ENCODE data around the gene DNAH10. TPM values are rescaled to one million over a fixed set of nuclear protein-coding genes. Genes with fewer than 3 reads are reported as not detected.

DNAH10 gene
- total and polyA plus RNA-seq, 2 experiments from 2014 or later: 0.77 to 1.0 TPM

- peaks cover 39% of the 10 kb centered on the region for H3K36me3 ChIP-seq
- H3K27me3 ChIP-seq: no peaks in the 10 kb centered on the region
- no peak overlapping the region for H3K4me3 ChIP-seq
- H3K9me3 ChIP-seq (ENCODE audit: low read depth): no peaks in the 10 kb centered on the region
- H3K4me1 ChIP-seq (ENCODE audit: low read depth): peaks cover 13% of the 10 kb centered on the region
- H3K27ac ChIP-seq: peak overlapping the region; percentile 66
- DNase-seq (ENCODE audit: low read depth in 1 of 2, low spot score in 1 of 2): no peak
- no peak for TF ChIP-seq CTCF (IDR thresholded peaks at IDR 0.05; ENCODE audit: low read depth, low read length)
These were observed 27.8 kb upstream of the DNAH10 start for GRCh38 chr12:123734268-123734667.

- Histone ChIP-seq H3K4me3 (no peak overlapping the region), H3K36me3 (peaks cover 35% of the 10 kb centered on the region), H3K4me1 (ENCODE audit: low read depth) (no peaks in the 10 kb centered on the region), H3K27me3 (no peaks in the 10 kb centered on the region), H3K9me3 (ENCODE audit: low read depth) (no peaks in the 10 kb centered on the region), H3K27ac (no peak overlapping the region)
- DNase-seq (ENCODE audit: low read depth in 1 of 2, low spot score in 1 of 2): no peak
- no peak for TF ChIP-seq CTCF (IDR thresholded peaks at IDR 0.05; ENCODE audit: low read depth, low read length)
These were observed 20.0 kb upstream of the DNAH10 start for GRCh38 chr12:123741937-123742572.

- no peak for TF ChIP-seq CTCF (IDR thresholded peaks at IDR 0.05; ENCODE audit: low read depth, low read length)
- H3K27ac ChIP-seq: no peak overlapping the region
- H3K27me3 ChIP-seq: no peaks in the 10 kb centered on the region
- H3K4me1 ChIP-seq (ENCODE audit: low read depth): no peaks in the 10 kb centered on the region
- no peak overlapping the region for H3K4me3 ChIP-seq
- H3K36me3 ChIP-seq: peaks cover 40% of the 10 kb centered on the region
- DNase-seq (ENCODE audit: low read depth in 1 of 2, low spot score in 1 of 2): no peak
- H3K9me3 ChIP-seq (ENCODE audit: low read depth): no peaks in the 10 kb centered on the region
These were observed 19.1 kb upstream of the DNAH10 start for GRCh38 chr12:123743002-123743401.

GRCh38 chr12:123744836-123745235, 17.3 kb upstream of the DNAH10 start:
- peak; percentile 4 to 26 for DNase-seq (ENCODE audit: low read depth in 1 of 2, low spot score in 1 of 2)
- Histone ChIP-seq H3K9me3 (ENCODE audit: low read depth) (no peaks in the 10 kb centered on the region), H3K27ac (no peak overlapping the region), H3K4me1 (ENCODE audit: low read depth) (no peaks in the 10 kb centered on the region), H3K27me3 (no peaks in the 10 kb centered on the region), H3K36me3 (peaks cover 42% of the 10 kb centered on the region), H3K4me3 (no peak overlapping the region)
- no peak for TF ChIP-seq CTCF (IDR thresholded peaks at IDR 0.05; ENCODE audit: low read depth, low read length)

- Histone ChIP-seq H3K4me1 (ENCODE audit: low read depth) (no peaks in the 10 kb centered on the region), H3K27me3 (no peaks in the 10 kb centered on the region), H3K9me3 (ENCODE audit: low read depth) (no peaks in the 10 kb centered on the region), H3K36me3 (peaks cover 55% of the 10 kb centered on the region), H3K4me3 (no peak overlapping the region), H3K27ac (no peak overlapping the region)
- no peak for DNase-seq (ENCODE audit: low read depth in 1 of 2, low spot score in 1 of 2)
- TF ChIP-seq CTCF (IDR thresholded peaks at IDR 0.05; ENCODE audit: low read depth, low read length): no peak
These were observed 14.8 kb upstream of the DNAH10 start for GRCh38 chr12:123747309-123747708.

Measured in cardiac muscle cell (in vitro differentiated cells and primary cell).